PC-3 (cell line): ENCODE data around the gene SHISA6. TPM values are rescaled to one million over a fixed set of nuclear protein-coding genes. Genes with fewer than 3 reads are reported as not detected.

ENCODE experiments used
- ATAC-seq: fragments of 200-7000 bp; cut with Tn5 transposase; 2 replicates; pipeline ENCODE4 v1.9.1; 2020; ENCODE audit warnings: mild to moderate bottlenecking, moderate library complexity
- BruUV-seq: library from RNA; stranded (reverse); fragments of 400-500 nt; replicated peaks from 2 replicates; lab custom pipeline; 2021; lab: Mats Ljungman, UMichigan
- CTCF ChIA-PET: fragments of 300-600 bp; sonication (Branson Sonifier 250); formaldehyde crosslinking; loops from one replicate; lab custom pipeline; 2022; ENCODE audit warnings: antibody characterized with exemption; lab: Charles Lee
- POLR2A ChIA-PET: fragments of 300-600 bp; sonication (Branson Sonifier 250); formaldehyde crosslinking; loops from one replicate; lab custom pipeline; 2022; ENCODE audit warnings: antibody characterized with exemption; ENCODE audit not compliant: unreplicated experiment; lab: Charles Lee
- DNase-seq: peaks from one replicate; pipeline ENCODE4 v3.0.0-alpha.2; 2015
- H2AFZ ChIP-seq: fragments of 300-600 bp; sonication (generic); 2 replicates; pipeline ENCODE4 v1.6.0; 2016; ENCODE audit warnings: antibody characterized with exemption, low read length
- H3F3A ChIP-seq: fragments of 300-600 bp; sonication (generic); one replicate; pipeline ENCODE4 v1.6.0; 2017; ENCODE audit warnings: antibody characterized with exemption, low read length, control low read depth, mild to moderate bottlenecking; ENCODE audit not compliant: unreplicated experiment
- H3K27ac ChIP-seq: fragments of 300-600 bp; sonication (generic); 2 replicates; pipeline ENCODE4 v1.5.1; 2016; ENCODE audit warnings: mild to moderate bottlenecking, low read length
- H3K27me3 ChIP-seq: fragments of 300-600 bp; sonication (generic); 2 replicates; pipeline ENCODE4 v1.6.1; 2016; ENCODE audit warnings: low read length, mixed read lengths
- H3K36me3 ChIP-seq: fragments of 300-600 bp; sonication (generic); 2 replicates; pipeline ENCODE4 v1.6.1; 2016; ENCODE audit warnings: low read depth, mixed run types, low read length, mixed read lengths
- H3K4me1 ChIP-seq: fragments of 300-600 bp; sonication (generic); 2 replicates; pipeline ENCODE4 v1.5.1; 2016; ENCODE audit warnings: low read length; ENCODE audit not compliant: insufficient read depth
- H3K4me2 ChIP-seq: fragments of 300-600 bp; sonication (generic); 2 replicates; pipeline ENCODE4 v1.6.0; 2016; ENCODE audit warnings: low read length
- H3K4me3 ChIP-seq: fragments of 300-600 bp; sonication (generic); 2 replicates; pipeline ENCODE4 v1.5.1; 2016; ENCODE audit warnings: mild to moderate bottlenecking, low read length, mixed read lengths
- H3K79me2 ChIP-seq: fragments of 300-600 bp; sonication (generic); 2 replicates; pipeline ENCODE4 v1.6.1; 2017; ENCODE audit warnings: low read length, mixed read lengths
- H3K9ac ChIP-seq: fragments of 300-600 bp; sonication (generic); 2 replicates; pipeline ENCODE4 v1.6.0; 2016; ENCODE audit warnings: mild to moderate bottlenecking, low read length
- H3K9me2 ChIP-seq: fragments of 300-600 bp; sonication (generic); replicated peaks from 2 replicates; pipeline ENCODE4 v1.6.1; 2016; ENCODE audit warnings: mixed run types, low read length, mixed read lengths
- H3K9me3 ChIP-seq: fragments of 300-600 bp; sonication (generic); 2 replicates; pipeline ENCODE4 v1.6.1; 2016; ENCODE audit warnings: low read length, mixed read lengths
- H4K20me1 ChIP-seq: fragments of 300-600 bp; sonication (generic); 2 replicates; pipeline ENCODE4 v1.6.1; 2016; ENCODE audit warnings: low read length, mixed read lengths
- CTCF ChIP-seq: fragments of 300-600 bp; sonication (generic); conservative IDR thresholded peaks from 2 replicates; pipeline ENCODE4 v1.5.1; 2017; ENCODE audit warnings: antibody characterized with exemption, low read depth, mild to moderate bottlenecking, low read length
- EZH2 ChIP-seq: fragments of 300-600 bp; sonication (generic); IDR thresholded peaks from one replicate; pipeline ENCODE4 v1.6.1; 2017; ENCODE audit warnings: antibody characterized with exemption, mild to moderate bottlenecking, low read length; ENCODE audit not compliant: unreplicated experiment
- EZH2phosphoT487 ChIP-seq: fragments of 300-600 bp; sonication (generic); IDR thresholded peaks from 2 replicates; pipeline ENCODE4 v1.6.1; 2018; ENCODE audit warnings: mild to moderate bottlenecking, antibody characterized with exemption, low read length, borderline replicate concordance
- intact Hi-C: fragments of 100-400 bp; cut with micrococcal nuclease; formaldehyde crosslinking; loops from 2 replicates; pipeline ENCODE4 v1.9.0; 2023
- total RNA-seq: library from RNA; depleted of rRNA; stranded (reverse); fragments of >200 nt; gene quantifications from 2 replicates; pipeline ENCODE4 v1.2.3, GENCODE V29; 2014

SHISA6 gene
- total RNA-seq, 1 experiment from 2014 or later = not detected

- intact Hi-C loops = no loop called here
- Histone ChIP-seq H4K20me1 (no peaks in the 10 kb centered on the region), H3K9me3 (no peaks in the 10 kb centered on the region), H2AFZ (no peak overlapping the region), H3K27ac (no peak overlapping the region), H3K27me3 (no peaks in the 10 kb centered on the region), H3K4me2 (no peak overlapping the region), H3K9me2 (no peaks in the 10 kb centered on the region), H3F3A (no peaks in the 10 kb centered on the region), H3K4me3 (no peak overlapping the region), H3K4me1 (no peaks in the 10 kb centered on the region), H3K9ac (no peak overlapping the region), H3K79me2 (no peaks in the 10 kb centered on the region), H3K36me3 (no peaks in the 10 kb centered on the region)
- DNase-seq (peak; percentile 18), ATAC-seq (no peak)
- peak; percentile 48 for TF ChIP-seq CTCF
- no peak for TF ChIP-seq EZH2
- ChIA-PET CTCF (no interaction called here), POLR2A (no interaction called here)
- no TSS peak for BruUV-seq
Measured at GRCh38 chr17:11296994-11297393, 56.0 kb downstream of the SHISA6 start.

GRCh38 chr17:11298401-11298800 lies 57.4 kb downstream of the SHISA6 start:
- no peak overlapping the region for H3K9ac ChIP-seq
- no peak overlapping the region for H3K4me2 ChIP-seq
- no peak overlapping the region for H3K27ac ChIP-seq
- H3F3A ChIP-seq = no peaks in the 10 kb centered on the region
- no peak for TF ChIP-seq CTCF
- TF ChIP-seq EZH2phosphoT487 = no peak
- no peak for TF ChIP-seq EZH2
- H3K4me3 ChIP-seq = no peak overlapping the region
- H4K20me1 ChIP-seq = no peaks in the 10 kb centered on the region
- no TSS peak for BruUV-seq
- no peak for DNase-seq
- no peaks in the 10 kb centered on the region for H3K79me2 ChIP-seq
- POLR2A ChIA-PET = no interaction called here
- H3K4me1 ChIP-seq = no peaks in the 10 kb centered on the region
- CTCF ChIA-PET = no interaction called here
- no peaks in the 10 kb centered on the region for H3K36me3 ChIP-seq
- intact Hi-C loops = no loop called here
- H3K27me3 ChIP-seq = no peaks in the 10 kb centered on the region
- H3K9me2 ChIP-seq = no peaks in the 10 kb centered on the region
- ATAC-seq = no peak
- H2AFZ ChIP-seq = no peak overlapping the region
- H3K9me3 ChIP-seq = no peaks in the 10 kb centered on the region

GRCh38 chr17:11300201-11300600 lies 59.2 kb downstream of the SHISA6 start:
- H3K27ac ChIP-seq = no peak overlapping the region
- no TSS peak for BruUV-seq

More at GRCh38 chr17:11300201-11300600, 59.2 kb downstream of the SHISA6 start:
- H3K27me3 ChIP-seq = no peaks in the 10 kb centered on the region
- no peak overlapping the region for H3K4me2 ChIP-seq
- H3K4me3 ChIP-seq = no peak overlapping the region
- no peaks in the 10 kb centered on the region for H4K20me1 ChIP-seq
- CTCF ChIA-PET = no interaction called here
- no peaks in the 10 kb centered on the region for H3K9me2 ChIP-seq
- no peaks in the 10 kb centered on the region for H3K9me3 ChIP-seq
- TF ChIP-seq EZH2 = no peak
- TF ChIP-seq EZH2phosphoT487 = no peak
- no peak for TF ChIP-seq CTCF
- POLR2A ChIA-PET = no interaction called here
- no peak overlapping the region for H2AFZ ChIP-seq
- intact Hi-C loops = no loop called here
- H3K79me2 ChIP-seq = no peaks in the 10 kb centered on the region
- DNase-seq (no peak), ATAC-seq (no peak)
- no peaks in the 10 kb centered on the region for H3K4me1 ChIP-seq
- H3F3A ChIP-seq = no peaks in the 10 kb centered on the region
- no peak overlapping the region for H3K9ac ChIP-seq
- H3K36me3 ChIP-seq = no peaks in the 10 kb centered on the region
